GM19099 (cell line): Measurements from ENCODE around the gene COA6.

ENCODE experiments used
- POLR2A ChIP-seq: IDR thresholded peaks from 3 replicates; pipeline ENCODE4 v1.6.1; 2011; ENCODE audit warnings: low read depth; ENCODE audit not compliant: insufficient read length; ENCODE audit errors: extremely low read depth

Gene COA6, protein sequence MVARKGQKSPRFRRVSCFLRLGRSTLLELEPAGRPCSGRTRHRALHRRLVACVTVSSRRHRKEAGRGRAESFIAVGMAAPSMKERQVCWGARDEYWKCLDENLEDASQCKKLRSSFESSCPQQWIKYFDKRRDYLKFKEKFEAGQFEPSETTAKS

GRCh38 chr1:234373064-234373958 is at the start of gene COA6:
TSS of gene COA6 (plus strand) at chr1:234373456. CDS start at chr1:234373467, 11 bp downstream.
- TF ChIP-seq POLR2A = peak; percentile 96

GRCh38 chr1:234324821-234325220 is 48.4 kb upstream of the COA6 start:
- TF ChIP-seq POLR2A = no peak

GRCh38 chr1:234325878-234326496 is 47.3 kb upstream of the COA6 start:
- no peak for TF ChIP-seq POLR2A

DNA sequence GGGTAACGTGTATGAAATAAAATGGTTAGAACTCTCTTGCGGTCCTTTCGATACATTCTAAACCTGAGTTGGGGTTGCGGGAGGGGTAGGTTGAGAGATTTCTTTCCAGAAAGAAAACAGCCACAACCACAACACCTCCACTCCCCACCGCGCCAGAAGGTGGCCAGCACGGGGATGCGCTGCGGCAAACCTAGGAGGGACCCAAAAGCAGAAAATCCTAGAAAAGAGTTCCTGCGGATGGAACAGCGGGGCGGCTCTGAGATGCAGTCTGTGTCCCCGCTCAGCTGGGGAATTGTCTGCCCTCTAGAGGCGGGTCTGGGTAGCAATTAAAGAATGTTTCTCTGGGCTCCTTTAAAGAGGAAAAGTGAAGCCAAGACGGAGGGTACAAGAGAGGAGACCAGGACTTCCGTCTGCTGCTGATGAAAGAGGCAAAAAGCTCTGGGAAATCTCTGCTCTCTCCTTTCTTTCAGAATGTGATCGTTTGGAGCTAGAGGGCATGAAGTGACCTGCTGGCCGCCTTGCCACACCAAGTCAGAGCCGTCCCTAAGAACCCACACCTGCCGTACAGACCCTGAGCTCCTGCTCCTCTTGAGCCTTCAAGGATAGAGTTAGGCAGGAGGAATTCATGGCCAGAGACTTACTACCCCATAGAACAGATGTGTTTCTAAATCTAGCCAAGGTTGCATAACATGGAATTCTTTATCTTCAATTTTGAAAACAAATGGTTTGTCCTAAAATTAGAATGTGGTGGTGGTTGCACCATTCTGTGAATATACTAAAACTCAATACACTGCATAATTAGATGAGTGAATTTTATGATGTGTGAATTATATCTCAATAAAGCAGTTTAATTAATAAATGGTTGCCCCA is 46.5 kb upstream of the COA6 start:
- TF ChIP-seq POLR2A = no peak

- TF ChIP-seq POLR2A = no peak
Observed at GRCh38 chr1:234327577-234328164, 45.6 kb upstream of the COA6 start.

GRCh38 chr1:234330843-234331215 is 42.4 kb upstream of the COA6 start:
- TF ChIP-seq POLR2A = no peak

DNA sequence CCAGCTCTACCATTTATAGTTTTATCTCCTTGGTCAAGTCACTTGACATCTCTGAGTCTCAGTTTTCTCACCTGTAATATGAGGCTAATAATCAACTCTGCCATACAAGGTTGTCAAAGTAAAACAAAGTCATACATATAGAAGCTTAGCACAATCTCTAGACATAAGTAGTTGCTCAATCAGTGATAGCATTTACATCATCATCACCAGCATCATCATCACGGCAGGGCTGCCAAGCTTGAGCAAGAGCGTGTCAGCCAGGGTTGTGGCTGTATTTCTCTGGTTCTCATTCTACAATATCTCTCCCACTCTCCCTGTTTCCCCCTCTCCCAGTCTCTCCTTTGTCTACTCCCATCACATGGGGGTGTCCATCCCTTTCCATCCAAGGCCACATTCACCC is 41.7 kb upstream of the COA6 start:
- TF ChIP-seq POLR2A = no peak

DNA sequence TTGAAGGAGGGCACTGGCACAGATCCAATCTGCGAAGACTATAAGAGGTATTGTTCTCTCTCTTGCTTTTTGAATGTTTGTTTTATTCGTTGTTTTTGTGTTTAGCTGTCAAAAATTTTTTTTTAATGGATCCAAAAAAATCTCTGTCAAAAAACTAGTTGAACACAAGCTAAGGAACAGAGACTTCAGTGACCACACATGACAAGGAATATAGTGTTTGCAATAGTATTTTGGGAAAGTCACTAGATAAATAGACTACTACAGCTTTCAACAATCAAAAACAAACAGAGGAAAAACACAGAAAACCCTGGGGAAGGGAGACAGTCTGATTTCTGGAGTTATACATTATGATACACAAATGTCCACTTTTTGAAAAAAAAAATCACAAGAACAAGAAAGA is 36.9 kb upstream of the COA6 start:
- TF ChIP-seq POLR2A = no peak

GRCh38 chr1:234337233-234337632 is 36.0 kb upstream of the COA6 start:
- no peak for TF ChIP-seq POLR2A

DNA sequence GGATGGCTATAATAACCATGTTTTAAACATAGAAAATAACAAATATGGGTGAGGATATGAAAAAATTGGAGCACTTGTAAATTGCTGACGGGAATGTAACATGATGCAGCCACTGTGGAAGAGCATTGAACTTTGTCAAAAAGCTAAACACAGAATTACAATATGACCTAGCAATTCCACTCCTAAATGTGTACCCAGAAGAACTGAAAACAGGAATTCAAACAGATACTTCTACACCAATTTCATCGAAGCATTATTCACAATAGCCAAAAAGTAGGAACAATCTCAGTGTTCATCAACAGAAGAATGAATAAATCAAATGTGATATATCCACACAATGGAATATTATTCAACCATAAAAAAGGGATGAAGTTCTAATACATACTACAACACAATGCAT is 32.7 kb upstream of the COA6 start:
- no peak for TF ChIP-seq POLR2A

DNA sequence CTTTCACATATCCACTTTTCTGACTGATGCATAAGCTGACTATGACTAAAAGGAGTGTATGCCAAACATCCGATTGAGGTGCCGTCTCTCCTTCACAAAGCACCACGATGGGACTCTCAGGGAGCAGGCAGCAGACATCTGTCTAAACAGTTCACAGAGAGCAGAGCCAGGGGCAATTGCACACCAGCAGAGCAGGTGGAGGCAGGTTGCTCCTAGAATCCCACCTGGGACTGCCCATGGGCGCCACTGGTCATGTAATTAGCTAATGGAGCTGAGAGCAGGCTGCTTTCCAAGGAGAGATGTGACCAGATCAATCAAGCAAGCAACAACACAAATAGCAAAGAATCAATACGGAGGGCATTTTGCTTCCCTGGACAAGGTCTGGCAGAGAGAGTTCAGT is 30.5 kb upstream of the COA6 start:
- TF ChIP-seq POLR2A = no peak

DNA sequence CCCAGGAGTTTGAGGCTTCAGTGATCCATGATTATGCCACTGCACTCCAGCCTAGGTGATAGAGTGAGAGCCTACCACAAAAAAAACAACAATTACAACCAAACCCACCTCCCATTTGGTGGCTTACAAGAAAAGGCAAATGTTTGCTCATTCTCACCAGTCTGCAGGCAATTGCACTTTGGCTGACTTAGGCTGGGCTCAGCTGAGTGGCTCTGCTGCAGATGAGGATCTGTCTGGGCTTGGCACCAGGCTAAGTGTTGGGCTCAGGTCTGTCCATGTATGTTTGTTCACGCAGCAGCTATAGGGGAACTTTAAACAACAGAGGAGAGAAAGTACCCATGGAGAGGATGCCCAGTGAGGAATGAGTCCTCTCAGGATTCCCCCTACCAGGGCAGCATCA is 28.0 kb upstream of the COA6 start:
- TF ChIP-seq POLR2A = no peak

GRCh38 chr1:234348964-234349363 is 24.3 kb upstream of the COA6 start:
- TF ChIP-seq POLR2A = no peak

DNA sequence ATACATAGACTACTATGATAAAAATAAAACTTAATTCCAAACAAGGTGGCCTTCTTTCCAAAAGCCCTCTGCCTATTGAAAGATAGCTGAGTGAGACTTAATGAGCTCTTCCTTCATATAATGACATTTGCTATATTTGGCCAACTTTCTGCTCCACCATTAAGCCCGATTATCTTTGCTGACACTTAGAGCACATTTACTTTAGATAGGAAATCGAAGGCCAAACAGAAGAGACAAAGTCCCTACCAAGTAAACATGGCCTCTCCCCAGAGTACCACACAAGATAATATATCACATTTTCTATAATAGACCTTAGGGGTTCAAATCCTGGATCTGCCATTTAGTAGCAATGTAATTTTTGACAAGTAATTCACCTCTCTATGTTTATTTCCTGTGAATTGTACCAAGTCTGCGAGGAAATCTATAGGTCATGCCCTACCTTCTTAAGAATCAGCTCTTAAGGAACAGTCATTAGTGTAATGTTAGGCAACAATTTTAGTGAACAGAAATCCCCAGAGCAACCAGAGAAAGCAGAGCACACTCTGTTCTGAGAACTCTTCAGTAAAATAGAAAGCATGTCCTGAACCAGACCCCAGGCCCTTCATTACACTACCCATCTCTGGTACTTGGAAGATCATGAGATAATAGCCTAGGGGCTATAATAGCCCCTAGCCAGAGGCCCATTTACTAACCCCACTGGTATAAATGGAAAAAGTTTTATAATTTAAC is 17.3 kb upstream of the COA6 start:
- TF ChIP-seq POLR2A = no peak
